Stimulated activated CD4-positive, alpha-beta T cell treated with anti-CD3 and anti-CD28 coated beads, Interleukin-12 subunit alpha, Interleukin-12 subunit beta, amount 100 ng/mL, for 48 hours (primary cell): ENCODE results near the gene NCS1.
"Not testable (repeated sequence)": the region's sequence is repeated elsewhere in the genome, so short reads cannot be mapped to it uniquely, and the experiment has no call there.

Experiments used
- DNase-seq, 3 donors: peaks; one replicate each; pipeline ENCODE4 v3.0.0-alpha.2; 2020; ENCODE audit warnings: low read depth in 2 of 3, low spot score in 1 of 3

NCS1 gene

GRCh38 chr9:130260816-130261765 is 88.9 kb downstream of the NCS1 start:
- no peak for DNase-seq

GRCh38 chr9:130262061-130262745 is 90.0 kb downstream of the NCS1 start:
- DNase-seq: no peak

- no peak for DNase-seq
These were observed 90.6 kb downstream of the NCS1 start for GRCh38 chr9:130262771-130263170.

GRCh38 chr9:130263601-130264413 is 91.6 kb downstream of the NCS1 start:
- DNase-seq: no peak

- no peak for DNase-seq
These were observed 92.5 kb downstream of the NCS1 start for GRCh38 chr9:130264414-130265350.

GRCh38 chr9:130265431-130266235 is 93.4 kb downstream of the NCS1 start, which contains the start of gene HMCN2:
HMCN2 (plus strand) TSS chr9:130265760; CDS start chr9:130265879, 119 bp downstream.
- DNase-seq: no peak

- DNase-seq: no peak
These were observed 94.3 kb downstream of the NCS1 start for GRCh38 chr9:130266236-130267098.

- no peak for DNase-seq
These were observed 95.7 kb downstream of the NCS1 start for GRCh38 chr9:130267930-130268329.

GRCh38 chr9:130268521-130269211 is 96.5 kb downstream of the NCS1 start:
- DNase-seq: no peak

- no peak for DNase-seq
These were observed 99.3 kb downstream of the NCS1 start for GRCh38 chr9:130271473-130271872.

- no peak for DNase-seq
These were observed 103.0 kb downstream of the NCS1 start for GRCh38 chr9:130275156-130275555.

GRCh38 chr9:130276121-130276520 is 103.9 kb downstream of the NCS1 start:
- no peak for DNase-seq

- DNase-seq: no peak
These were observed 104.8 kb downstream of the NCS1 start for GRCh38 chr9:130276955-130277354.

- not testable (repeated sequence) for DNase-seq
These were observed 105.3 kb downstream of the NCS1 start for GRCh38 chr9:130277525-130277924.

- DNase-seq: no peak
These were observed 111.5 kb downstream of the NCS1 start for GRCh38 chr9:130283539-130284248.

GRCh38 chr9:130284249-130284625 is 112.0 kb downstream of the NCS1 start:
- no peak for DNase-seq

GRCh38 chr9:130284690-130285089 is 112.5 kb downstream of the NCS1 start:
- no peak for DNase-seq
